SK-N-MC (cell line): ENCODE measurements around the gene ANKRD33.

Experiments used
- EZH2 ChIP-seq: fragments of 200-600 bp; sonication (generic); IDR thresholded peaks from one replicate; pipeline ENCODE4 v1.6.1; 2017; ENCODE audit warnings: antibody characterized with exemption
- FOXP2 ChIP-seq: optimal IDR thresholded peaks from 2 replicates; pipeline ENCODE3; 2011; ENCODE audit warnings: mild to moderate bottlenecking, moderate library complexity; ENCODE audit not compliant: insufficient read depth; ENCODE audit errors: extremely low read length, control extremely low read depth
- POLR2AphosphoS5 ChIP-seq: IDR thresholded peaks from 2 replicates; pipeline ENCODE4 v1.6.1; 2012; ENCODE audit warnings: mild to moderate bottlenecking, low read depth, low read length, borderline replicate concordance

GRCh38 chr12:51883295-51883694 lies 4.6 kb upstream of the ANKRD33 start:
- TF ChIP-seq EZH2: no peak
- no peak for TF ChIP-seq POLR2AphosphoS5
- no peak for TF ChIP-seq FOXP2
